NOMO-1 treated with DMSO at 0.1 percent for 48 hours (cell line): ENCODE results near the gene COQ2.

Source experiments
- DNase-seq: peaks from one replicate; lab custom pipeline; 2025; ENCODE audit not compliant: unreplicated experiment; lab: John Stamatoyannopoulos, UW

The COQ2 gene

DNA sequence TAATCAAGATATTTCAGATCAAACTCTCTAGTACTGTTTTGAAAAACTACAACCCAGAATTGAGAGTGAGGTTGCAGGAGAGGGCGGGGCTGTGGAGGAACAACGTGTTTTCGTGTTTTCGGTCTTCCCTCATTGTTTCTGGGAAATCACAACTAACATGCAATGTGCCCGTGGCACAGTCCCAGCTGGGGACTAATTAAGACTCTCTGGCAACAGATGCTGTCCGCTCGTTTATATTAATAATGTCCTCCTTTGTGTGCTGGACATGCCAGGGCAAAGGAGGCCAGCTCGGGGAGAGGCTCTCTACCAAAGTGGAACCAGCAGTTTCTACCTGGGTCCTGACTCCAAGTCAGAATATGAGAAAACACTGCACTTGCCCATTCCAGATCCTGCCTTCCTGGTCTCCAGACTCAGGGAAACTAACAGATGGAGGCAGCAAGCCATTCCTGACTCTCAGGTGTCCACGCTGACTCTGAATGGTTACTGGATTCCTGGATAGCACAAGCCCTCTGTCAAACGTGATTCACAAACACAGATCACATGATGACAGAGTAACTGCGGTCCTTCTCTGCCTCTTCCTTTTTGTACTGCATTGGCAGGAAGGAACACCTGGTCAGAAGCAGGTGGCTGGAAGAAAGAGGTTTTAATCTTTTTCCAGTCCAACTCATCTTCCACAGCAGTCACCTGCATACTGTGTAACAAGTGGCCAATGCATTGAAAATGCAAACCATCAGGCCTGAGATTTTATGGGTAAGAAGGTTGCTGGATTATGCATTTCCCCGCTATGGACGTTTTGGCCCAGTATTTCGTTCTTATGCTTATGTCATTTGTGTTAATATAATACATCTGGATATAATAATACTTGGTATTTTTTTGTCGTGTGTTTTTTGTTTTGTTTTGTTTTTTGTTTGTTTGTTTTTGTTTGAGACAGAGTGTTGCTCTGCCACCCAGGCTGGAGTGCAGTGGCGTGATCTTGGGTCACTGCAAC, 65.0 kb downstream of the COQ2 start:
- no peak for DNase-seq

DNA sequence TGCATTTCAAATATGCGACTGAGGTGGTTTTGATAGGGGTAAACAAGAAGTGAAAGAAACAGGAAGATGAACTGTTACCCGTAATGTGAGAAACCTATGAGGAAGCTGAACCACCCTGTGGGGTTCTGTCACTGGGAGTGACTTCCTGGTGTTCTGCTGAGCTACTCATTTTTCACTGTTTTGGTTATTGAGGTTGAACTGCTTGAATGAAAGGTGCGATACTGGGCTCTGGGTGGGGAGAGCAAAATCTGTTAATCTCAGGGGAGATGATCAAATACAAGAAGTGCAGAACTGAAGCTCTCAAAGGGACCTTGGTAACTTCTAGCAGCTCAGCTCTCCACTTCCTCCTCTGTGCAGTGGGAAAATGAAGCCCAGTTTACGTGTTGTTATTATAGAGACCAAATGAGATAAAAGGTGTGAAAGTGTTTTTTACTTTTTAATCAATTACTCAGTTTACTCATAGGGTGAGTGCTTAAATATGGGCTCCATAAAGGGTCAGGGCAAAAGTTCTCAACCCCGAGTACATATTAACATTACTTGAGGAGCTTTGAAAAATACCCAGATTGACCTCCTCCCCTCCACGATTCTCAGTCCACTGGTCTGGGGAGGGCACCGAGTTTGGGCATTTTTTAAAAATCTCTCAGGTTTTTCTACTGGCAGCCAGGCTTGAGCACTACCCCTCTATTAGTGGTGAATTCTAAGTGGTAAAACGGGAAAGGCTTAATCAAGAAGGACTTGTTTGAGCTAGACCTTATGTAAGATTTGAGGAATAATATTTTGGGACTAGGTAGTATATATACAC, 66.7 kb downstream of the COQ2 start:
- peak; percentile 86 for DNase-seq

DNA sequence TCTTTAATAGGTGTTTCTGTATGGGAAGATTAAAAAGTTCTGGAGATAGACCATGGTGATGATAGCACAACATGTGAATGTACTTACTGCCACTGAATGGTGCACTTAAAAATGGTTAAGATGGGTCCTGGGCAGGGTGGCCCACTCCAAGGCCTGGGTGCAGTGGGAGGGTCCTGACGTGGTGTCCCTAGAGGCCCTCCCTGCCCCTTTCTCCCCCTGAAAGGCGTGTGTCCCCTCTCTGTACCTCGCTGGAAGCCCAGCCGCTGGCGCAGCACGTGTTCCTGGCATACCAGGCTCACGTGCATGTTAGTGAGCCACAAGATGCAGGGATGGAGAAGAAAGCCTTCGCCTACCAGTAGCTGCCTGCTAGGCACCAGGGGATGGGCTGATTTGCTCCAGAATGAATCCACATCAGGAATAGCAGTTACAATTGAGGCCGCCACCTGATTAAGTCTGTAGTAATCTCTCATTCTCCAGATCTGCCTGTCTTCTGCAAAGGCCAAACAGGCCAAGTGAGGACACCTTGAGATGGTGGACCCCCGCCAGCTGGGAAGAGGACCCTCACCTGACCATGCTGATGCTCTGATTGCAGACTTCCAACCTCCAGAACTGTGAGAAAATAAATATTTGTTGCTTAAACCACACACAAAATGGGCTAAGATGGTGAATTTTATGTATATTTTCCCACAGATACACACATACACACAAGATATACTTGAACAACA, 67.5 kb downstream of the COQ2 start:
- no peak for DNase-seq

DNA sequence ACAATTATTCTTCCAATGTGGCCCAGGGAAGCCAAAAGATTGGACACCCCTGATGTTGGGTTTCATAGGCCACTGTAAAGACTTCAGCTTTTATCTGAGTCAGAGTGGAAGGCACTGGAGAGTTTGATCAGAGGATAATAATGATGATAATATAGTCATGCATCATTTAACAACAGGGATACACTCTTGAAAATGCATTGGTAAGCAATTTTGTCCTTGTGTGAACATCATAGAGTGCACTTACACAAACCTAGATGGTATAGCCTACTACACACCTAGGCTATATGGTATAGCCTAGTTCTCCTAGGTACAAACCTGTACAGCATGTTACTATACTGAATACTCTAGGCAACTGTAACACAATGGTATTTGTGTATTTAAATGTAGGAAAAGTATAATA, 70.5 kb downstream of the COQ2 start:
- no peak for DNase-seq
